T-helper 22 cell (primary cell): ENCODE results near the gene GPC5.

Experiments
- DNase-seq: peaks from one replicate; pipeline ENCODE4 v3.0.0-alpha.2; 2020; ENCODE audit warnings: low read depth

Gene GPC5

DNA sequence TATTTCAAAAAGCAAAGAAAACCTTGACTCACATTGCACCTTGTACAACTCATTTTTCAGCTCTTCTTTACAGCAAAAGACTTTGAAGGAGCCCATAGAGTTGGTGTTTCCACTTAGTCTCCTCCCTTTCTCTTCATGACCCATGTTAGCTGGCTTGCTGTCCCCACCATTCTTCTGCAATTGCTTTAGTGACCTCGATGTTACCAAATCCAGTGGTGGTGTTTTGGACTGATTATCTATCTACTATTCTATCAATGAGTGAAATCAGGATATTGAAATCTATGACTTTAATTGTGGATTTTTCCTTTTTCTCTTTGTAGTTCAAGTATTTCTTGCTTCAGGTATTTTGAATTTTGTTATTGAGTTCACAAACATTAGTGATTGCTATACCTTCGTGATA is 197.3 kb downstream of the GPC5 start:
- no peak for DNase-seq

GRCh38 chr13:91596842-91597241 is 198.4 kb downstream of the GPC5 start:
- DNase-seq: no peak

DNA sequence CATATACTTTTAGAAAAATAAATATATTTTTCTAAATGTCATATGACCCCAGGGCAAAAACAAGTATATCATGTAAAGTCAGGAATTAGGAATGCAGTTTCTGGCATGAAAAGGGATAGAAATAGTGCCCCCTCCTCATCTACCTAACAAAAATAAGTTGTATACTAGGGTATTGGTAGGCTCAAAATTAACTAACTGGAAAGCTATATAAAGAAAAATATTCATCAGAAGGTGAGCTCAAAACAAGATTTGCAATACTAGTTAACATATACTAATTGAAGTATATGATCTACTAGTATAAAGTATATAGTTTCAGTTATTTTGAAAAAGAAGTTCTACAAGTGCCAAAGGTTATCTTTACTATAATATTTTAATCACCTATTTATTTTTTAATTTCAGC is 200.2 kb downstream of the GPC5 start:
- no peak for DNase-seq

- no peak for DNase-seq
Observed at GRCh38 chr13:91601273-91601672, 202.9 kb downstream of the GPC5 start.

GRCh38 chr13:91601807-91602206 is 203.4 kb downstream of the GPC5 start:
- DNase-seq: no peak

GRCh38 chr13:91609353-91609752 is 210.9 kb downstream of the GPC5 start:
- no peak for DNase-seq

DNA sequence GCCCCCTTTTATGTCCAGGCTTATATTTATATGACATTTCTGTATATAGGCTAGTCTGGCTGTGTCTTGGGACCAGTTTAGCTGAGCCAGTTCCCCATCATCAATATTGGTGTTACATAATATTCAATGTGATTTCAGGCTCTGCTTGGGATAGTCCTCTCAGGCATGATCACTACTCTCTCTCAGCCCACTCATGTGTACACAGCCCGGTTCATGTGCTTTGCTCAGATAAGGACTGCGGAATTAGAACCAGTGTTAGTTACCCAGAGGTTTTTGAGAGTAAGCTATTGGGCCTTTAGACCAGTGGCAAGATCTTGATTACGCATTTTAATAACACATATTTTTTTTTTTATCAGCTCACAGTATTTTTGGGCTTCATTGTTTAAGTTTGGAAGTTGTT is 219.9 kb downstream of the GPC5 start:
- DNase-seq: no peak

DNA sequence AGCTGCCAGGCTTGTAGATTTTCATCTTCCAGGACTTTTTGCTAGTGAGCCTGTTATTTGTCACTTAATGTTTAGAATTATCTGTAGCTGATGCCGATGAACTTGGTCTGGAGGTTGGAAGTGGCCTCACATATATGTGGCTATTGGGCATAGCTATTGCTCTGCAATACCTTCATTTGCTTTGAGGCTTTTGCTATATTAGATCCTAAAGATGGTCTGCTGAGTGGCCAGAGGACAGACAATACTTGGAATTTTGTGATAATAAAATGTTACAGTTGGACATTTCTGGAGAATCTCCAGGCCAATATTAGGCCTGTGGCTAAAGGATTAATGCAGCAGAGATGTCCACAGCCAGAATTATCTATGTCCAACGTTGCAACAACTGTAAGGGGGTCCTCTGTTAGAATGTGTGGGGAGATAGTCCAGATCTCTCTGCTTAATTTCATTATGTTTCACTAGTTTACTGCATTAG is 222.3 kb downstream of the GPC5 start:
- DNase-seq: no peak

DNA sequence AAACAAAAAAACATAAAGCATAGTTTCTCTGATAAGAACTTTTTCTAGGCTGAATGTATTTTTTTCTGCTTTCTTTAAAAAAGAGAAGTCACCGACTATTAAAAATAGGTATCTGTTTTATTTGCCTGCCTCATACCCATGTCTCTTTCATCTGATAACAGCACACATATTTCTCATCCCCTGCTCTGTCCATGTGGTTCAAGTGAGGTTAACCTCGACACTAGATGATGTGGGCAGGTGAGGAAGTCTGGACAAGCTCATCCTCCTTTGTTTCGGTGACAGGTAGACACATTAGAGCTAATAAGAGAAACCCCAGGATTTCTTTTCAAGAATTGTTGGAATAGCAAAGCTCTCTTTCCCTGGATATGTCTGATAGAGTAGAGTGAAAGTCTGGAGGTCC is 222.7 kb downstream of the GPC5 start:
- no peak for DNase-seq

GRCh38 chr13:91621963-91622362 is 223.5 kb downstream of the GPC5 start:
- DNase-seq: no peak

DNA sequence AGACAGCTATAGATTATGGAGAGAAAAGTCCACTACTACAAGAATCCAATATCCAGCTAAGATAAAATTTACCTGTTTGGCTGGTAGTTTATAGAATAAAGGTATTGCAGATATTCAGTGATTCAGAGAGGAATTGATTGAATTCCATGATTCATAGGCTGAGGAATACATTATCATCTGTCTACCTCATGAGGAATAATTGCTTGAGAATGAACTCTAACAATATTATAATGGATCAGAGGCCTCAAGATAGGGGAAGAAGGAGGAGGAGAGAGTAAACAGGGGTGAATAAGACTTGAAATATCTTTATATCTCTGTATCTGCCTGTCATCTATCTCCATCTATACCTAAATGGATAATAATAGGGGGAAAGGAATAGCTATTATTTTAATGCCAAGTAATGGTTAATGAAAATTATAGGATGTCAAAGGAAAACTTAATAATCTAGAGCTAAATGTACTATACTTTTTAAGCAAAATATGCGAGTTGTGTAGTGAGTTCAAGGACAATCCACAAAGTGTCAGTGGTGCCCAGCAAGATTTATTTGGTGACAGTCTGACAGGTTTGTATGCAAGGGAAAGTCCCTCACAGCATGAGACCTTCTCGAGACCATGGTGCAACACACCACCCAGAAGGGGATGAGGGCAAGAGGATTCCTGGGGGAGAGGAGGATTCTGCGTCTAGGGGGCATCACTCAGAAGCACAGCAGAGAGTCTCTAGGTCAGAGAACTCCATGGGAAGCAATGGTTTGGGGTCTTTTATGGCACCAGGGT is 224.5 kb downstream of the GPC5 start:
- DNase-seq: no peak

- DNase-seq: no peak
Observed at GRCh38 chr13:91627952-91628739, 229.7 kb downstream of the GPC5 start.

DNA sequence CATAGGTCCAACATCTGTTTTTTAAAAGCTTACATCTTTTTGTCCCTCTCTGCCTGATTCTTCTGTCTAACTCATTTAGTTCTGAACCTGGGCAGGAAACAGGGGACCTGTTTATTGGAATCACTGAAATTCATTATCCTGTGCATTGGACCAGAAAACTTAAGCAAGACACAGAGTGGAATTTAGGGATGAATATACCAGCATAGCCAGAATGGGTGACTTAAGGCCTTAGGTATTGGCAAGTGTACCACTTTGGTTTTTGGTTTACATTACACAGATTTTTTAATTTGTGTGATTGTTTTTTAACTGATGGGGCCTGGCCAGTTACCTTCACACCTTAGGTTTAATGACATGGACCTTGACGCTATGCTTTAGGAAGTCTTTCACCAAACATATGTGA is 232.5 kb downstream of the GPC5 start:
- DNase-seq: no peak

- no peak for DNase-seq
Observed at GRCh38 chr13:91632086-91632485, 233.7 kb downstream of the GPC5 start.

DNA sequence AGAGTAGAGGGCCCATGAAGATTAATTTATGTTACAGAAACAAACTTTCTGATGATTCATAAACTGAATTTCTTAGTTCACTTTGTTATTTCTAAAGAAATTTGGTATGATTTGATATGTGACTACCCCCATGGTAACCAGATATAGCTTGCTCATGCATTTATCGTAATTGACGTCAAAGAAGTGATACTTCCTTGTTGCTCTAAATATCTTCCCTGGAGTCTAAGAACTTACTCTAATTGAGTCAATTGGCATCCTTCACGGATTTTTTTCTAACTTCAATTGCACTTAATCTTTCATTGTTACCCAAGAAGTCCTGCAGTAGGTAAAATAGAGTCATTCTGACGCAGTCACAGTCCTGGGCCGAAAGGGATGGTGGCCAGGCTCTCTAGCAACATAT is 240.9 kb downstream of the GPC5 start:
- no peak for DNase-seq

DNA sequence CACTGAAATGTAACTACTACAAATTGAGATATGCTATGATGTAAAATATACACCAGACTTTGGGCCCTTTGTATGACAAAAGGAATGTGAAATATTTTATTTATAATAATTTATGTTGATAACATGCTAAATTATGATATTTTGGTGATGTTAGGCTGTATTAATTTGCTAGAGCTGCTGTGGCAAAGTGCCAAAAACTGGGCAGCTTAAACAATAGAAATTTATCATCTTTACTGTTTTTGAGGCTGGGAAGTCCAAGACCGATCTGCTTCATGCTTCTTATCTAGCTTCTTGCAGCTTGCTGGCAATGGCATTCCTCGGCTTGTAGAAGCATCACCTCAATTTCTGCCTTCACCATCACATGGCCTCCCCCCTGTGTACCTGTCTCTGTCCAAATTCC is 245.0 kb downstream of the GPC5 start:
- DNase-seq: no peak

GRCh38 chr13:91644806-91645205 is 246.4 kb downstream of the GPC5 start:
- no peak for DNase-seq

- no peak for DNase-seq
Observed at GRCh38 chr13:91647361-91647990, 249.1 kb downstream of the GPC5 start.

DNA sequence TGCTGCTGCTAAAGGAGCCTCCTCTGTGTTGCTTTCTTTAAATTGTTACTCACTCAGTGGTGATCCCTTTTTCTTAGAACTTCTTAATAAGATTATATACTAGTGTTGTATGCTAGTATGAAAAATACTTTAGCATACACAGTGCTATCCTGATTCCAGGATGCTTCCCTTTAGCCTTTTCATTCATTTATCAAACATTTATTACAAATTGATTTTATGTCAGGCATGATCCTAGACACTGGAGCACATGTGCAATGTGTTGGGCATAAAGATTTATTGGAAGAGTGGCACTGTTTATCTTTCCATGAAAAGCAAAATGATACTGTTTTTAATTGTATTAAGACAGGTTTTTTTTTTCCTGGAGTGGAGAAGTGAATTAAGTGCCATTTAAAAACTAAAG is 249.6 kb downstream of the GPC5 start:
- DNase-seq: no peak

DNA sequence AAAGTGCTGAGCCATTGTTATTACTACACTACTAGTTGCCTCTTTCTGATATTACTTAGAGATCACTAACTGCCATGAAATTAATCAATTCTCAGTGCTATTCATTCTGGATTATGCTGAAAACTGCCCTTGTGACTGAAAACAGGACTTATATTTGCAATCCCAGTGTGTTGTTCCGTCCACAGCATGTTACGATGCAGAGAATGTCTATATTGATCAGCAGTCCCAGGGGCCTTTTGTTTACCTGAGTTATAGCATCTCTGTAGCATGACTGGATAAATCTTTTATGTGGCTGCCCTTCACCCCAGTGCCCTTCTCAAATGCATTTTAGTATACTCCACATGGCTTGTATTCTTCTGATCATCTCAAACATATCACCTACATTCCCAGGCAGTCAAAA is 251.0 kb downstream of the GPC5 start:
- DNase-seq: no peak

DNA sequence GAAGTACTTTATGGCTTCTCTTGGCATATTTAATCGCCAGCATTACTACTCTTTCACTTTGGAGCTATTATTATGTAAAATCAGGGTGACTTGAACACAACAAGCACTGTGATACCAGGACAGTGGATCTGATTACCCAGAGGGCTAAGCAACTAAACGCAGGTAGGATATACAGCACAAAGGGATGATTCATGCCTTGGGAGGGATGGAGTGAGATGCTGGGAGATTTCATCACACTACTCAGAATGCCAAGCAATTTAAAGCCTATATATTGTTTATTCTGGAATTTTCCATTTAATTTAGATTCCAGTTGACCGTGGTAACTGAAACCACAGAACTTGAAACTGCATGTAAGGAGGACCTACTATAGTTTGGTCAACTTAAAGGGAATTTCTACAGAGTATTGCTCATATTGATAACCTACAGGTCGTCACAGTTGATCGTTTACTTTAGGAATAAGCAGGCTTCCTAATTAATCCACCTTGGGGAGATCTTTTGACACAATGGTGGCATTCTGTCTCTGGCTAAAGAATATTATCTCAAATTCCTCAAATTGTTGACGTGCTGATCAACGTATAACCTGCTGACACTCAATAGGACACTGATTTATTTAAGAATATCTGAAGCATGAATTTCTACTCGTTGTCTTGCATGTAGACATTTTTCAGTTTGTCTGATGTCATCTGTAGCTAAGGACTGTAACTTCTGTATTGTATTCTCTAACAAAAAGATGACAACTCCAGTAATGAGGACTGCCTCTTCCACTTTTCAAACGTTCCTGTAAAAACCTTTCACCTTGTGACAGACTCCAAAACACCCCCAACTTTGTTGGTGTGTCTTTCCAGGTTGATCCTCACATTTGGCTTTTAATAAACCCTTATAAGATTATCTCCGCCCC is 254.2 kb downstream of the GPC5 start:
- no peak for DNase-seq

DNA sequence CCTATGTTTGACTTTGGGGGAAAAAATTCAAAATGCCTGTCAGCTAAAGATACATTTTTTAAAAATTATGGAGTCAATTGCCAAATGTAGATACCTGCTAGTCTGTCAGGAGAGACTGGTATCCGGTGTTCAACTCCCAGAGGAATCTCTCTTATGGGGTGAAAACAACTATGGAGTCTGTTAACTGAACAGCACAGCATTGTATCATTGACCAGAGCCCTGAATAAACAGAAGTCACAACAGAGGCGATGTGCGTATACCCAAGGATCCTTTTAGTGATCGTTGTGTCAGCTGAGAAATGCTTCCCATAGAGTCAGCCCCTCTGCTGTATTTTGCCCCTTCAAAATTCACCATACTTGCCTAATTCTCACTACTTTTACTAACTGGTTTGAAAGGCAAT is 257.3 kb downstream of the GPC5 start:
- DNase-seq: no peak
